ENCODE data around the gene RAD51B.

Gene RAD51B

DNA sequence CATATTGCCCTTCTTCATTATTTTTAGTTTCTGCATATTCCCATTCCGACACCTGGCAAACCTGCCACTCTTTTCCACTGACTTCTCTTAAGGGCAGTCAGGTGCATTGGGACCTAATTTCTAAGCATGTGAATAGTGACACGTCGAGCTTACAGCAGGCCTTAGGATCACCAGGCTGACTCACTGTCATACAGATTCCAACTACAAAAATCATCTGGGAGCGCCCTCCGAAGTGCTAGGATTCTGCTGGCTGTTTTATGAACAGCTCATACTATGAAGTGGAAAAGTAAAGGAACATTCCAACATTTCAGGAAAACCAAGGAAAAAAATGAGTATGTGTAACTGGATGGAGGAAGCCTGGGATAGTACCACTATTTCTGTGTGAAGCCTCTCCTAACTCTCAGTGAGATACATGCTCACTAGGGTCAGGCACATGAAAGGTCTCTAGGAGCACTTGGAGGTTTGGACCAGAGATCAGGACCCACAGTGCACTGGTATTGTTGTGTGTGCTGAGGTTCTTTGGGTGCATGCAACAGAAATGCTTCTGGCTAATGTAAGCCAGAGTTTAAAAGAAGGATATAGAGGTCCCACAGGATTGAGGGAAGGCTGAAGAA lies 715.9 kb downstream of the RAD51B start:
- TF ChIP-seq, protein P1, sequence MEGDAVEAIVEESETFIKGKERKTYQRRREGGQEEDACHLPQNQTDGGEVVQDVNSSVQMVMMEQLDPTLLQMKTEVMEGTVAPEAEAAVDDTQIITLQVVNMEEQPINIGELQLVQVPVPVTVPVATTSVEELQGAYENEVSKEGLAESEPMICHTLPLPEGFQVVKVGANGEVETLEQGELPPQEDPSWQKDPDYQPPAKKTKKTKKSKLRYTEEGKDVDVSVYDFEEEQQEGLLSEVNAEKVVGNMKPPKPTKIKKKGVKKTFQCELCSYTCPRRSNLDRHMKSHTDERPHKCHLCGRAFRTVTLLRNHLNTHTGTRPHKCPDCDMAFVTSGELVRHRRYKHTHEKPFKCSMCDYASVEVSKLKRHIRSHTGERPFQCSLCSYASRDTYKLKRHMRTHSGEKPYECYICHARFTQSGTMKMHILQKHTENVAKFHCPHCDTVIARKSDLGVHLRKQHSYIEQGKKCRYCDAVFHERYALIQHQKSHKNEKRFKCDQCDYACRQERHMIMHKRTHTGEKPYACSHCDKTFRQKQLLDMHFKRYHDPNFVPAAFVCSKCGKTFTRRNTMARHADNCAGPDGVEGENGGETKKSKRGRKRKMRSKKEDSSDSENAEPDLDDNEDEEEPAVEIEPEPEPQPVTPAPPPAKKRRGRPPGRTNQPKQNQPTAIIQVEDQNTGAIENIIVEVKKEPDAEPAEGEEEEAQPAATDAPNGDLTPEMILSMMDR (IDR thresholded peaks at IDR 0.05), result no peak

GRCh38 chr14:68536018-68536410 lies 716.4 kb downstream of the RAD51B start:
- TF ChIP-seq, protein P1 (IDR thresholded peaks at IDR 0.05), result no peak

GRCh38 chr14:68538639-68539038 lies 719.1 kb downstream of the RAD51B start:
- TF ChIP-seq, protein P1 (IDR thresholded peaks at IDR 0.05), result no peak

DNA sequence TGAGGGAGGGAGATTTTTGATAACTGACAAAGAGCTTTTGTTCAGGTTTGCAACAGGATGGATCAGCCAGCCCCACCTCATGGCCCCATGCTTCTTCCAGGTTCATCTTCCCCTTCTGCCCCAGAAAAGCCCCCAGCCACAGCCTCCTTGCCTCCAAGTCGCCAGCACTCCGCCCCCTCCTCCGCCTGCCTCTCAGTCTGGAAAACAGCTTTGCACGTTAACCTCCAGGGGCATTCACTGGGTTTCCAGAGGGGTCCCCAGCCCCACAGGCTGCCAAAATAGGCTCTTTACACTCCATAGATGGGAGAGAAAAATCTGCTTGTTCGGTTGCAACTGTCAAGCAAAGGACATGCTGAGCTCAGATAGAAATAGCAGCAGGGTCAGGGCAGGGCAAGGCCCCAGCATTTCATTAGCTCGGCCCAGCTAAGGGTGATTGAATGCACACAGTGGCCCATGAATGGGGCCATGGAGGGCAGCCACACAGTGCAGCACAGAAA lies 719.7 kb downstream of the RAD51B start:
- TF ChIP-seq, protein P1 (IDR thresholded peaks at IDR 0.05), result no peak

DNA sequence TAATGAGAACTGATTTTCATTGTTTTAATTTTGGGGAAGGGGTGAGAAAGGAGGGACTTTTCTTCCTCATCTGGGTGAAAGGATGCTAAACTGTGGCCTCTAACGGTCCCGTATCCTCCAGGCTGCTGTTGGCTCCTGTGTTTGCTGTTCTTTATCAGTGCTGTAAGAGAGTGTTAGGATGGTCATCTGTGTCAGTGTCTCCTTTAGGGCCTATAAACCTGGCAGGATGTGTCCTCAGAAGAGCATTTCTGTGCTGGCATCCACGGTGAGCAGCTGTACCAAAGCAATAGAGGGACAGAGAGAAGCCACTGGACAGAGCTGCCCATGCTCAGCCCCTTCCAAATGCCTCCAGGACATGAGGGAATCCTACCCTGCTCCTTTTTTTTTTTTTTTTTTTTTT lies 720.2 kb downstream of the RAD51B start:
- TF ChIP-seq, protein P1 (IDR thresholded peaks at IDR 0.05), result no peak

- TF ChIP-seq, protein P1 (IDR thresholded peaks at IDR 0.05), result no peak
Measured at GRCh38 chr14:68541178-68541896, 721.8 kb downstream of the RAD51B start.

DNA sequence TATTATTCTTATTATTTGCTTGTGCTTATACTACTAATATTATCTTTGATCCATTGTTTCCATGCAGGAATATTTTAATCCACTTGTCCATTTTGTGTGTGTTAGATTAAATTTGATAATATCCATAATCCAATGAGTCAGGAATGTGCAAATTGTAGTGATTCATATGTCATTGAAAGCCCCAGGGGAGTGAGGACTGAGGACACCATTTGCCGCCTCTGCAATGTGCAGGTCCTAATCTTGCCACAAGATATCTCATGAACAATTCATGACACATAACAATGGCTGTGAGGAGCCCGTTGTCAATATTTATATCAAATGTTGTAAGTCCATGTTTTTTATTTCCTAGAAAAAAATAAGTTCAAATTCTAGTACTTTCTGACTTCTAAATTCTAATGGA lies 722.8 kb downstream of the RAD51B start:
- TF ChIP-seq, protein P1 (IDR thresholded peaks at IDR 0.05), result no peak
